SK-N-SH (cell line): ENCODE measurements around the gene PPP1R1C. TPM values are rescaled to one million over a fixed set of nuclear protein-coding genes. Genes with fewer than 3 reads are reported as not detected.

Source experiments
- CTCF ChIA-PET: fragments of 300-600, 350-600 bp; formaldehyde crosslinking; extraction: SDS; loops from one replicate; lab custom pipeline; 2021; lab: Yijun Ruan, JAX
- POLR2A ChIA-PET: fragments of 350-600 bp; sonication (Branson Sonifier 250); formaldehyde crosslinking; extraction: SDS; loops from one replicate; lab custom pipeline; 2020; ENCODE audit warnings: antibody characterized with exemption, inconsistent platforms; lab: Yijun Ruan, JAX
- DNase-seq: peaks from one replicate; pipeline ENCODE4 v3.0.0; 2012
- H2AFZ ChIP-seq: fragments of 200-600 bp; sonication (generic); 2 replicates; pipeline ENCODE4 v1.8.1; 2016; ENCODE audit warnings: antibody characterized with exemption, mild to moderate bottlenecking, low read depth
- H3F3A ChIP-seq: fragments of 200-600 bp; sonication (generic); replicated peaks from 2 replicates; pipeline ENCODE3; 2016; ENCODE audit warnings: antibody characterized with exemption, mild to moderate bottlenecking; ENCODE audit not compliant: insufficient read depth
- H3K27ac ChIP-seq, 2 experiments: fragments of 200-500 bp in 1 of 2; fragments of 200-600 bp in 1 of 2; sonication (Bioruptor generic) in 1 of 2; sonication (generic), shearing (Covaris generic) in 1 of 2; 2 replicates each; pipeline versions ENCODE4 v1.5.1 to v1.6.1; 2014 to 2016; ENCODE audit warnings: low read depth in 2 of 2, inconsistent platforms in 1 of 2, low read length in 1 of 2, mild to moderate bottlenecking in 1 of 2, mixed read lengths in 1 of 2
- H3K27me3 ChIP-seq: fragments of 200-600 bp; sonication (generic), shearing (Covaris generic); 2 replicates; pipeline ENCODE4 v1.6.1; 2016; ENCODE audit warnings: mixed run types; ENCODE audit not compliant: insufficient read depth
- H3K36me3 ChIP-seq, 2 experiments: fragments of 200-500 bp in 1 of 2; fragments of 200-600 bp in 1 of 2; sonication (Bioruptor generic) in 1 of 2; sonication (generic) in 1 of 2; replicated peaks in 1 of 2; 2 replicates each; pipeline versions ENCODE3 to v1.5.1; 2014 to 2016; ENCODE audit warnings: low read length in 1 of 2, mild to moderate bottlenecking in 1 of 2; ENCODE audit not compliant: insufficient read depth in 2 of 2, control insufficient read depth in 1 of 2
- H3K4me1 ChIP-seq, 2 experiments: fragments of 200-500 bp in 1 of 2; fragments of 200-600 bp in 1 of 2; sonication (Bioruptor generic) in 1 of 2; sonication (generic), shearing (Covaris generic) in 1 of 2; 2 replicates each; pipeline versions ENCODE4 v1.5.1 to v1.6.1; 2014 to 2016; ENCODE audit warnings: low read depth in 1 of 2, low read length in 1 of 2, mixed run types in 1 of 2; ENCODE audit not compliant: insufficient read depth in 2 of 2, control insufficient read depth in 1 of 2
- H3K4me2 ChIP-seq: fragments of 200-600 bp; sonication (generic), shearing (Covaris generic); 2 replicates; pipeline ENCODE4 v1.6.1; 2017; ENCODE audit warnings: mixed run types
- H3K4me3 ChIP-seq, 2 experiments: fragments of 200-500 bp in 1 of 2; fragments of 200-600 bp in 1 of 2; sonication (Bioruptor generic) in 1 of 2; sonication (generic), shearing (Covaris generic) in 1 of 2; 2 replicates each; pipeline versions ENCODE4 v1.5.1 to v1.8.1; 2014 to 2016; ENCODE audit warnings: low read depth in 2 of 2, inconsistent platforms in 1 of 2, low read length in 1 of 2, mild to moderate bottlenecking in 1 of 2, mixed read lengths in 1 of 2, moderate library complexity in 1 of 2
- H3K79me2 ChIP-seq: fragments of 200-600 bp; sonication (generic); 2 replicates; pipeline ENCODE4 v1.8.1; 2017; ENCODE audit warnings: mild to moderate bottlenecking; ENCODE audit not compliant: insufficient read depth
- H3K9ac ChIP-seq: fragments of 200-600 bp; sonication (generic); 2 replicates; pipeline ENCODE4 v1.6.1; 2017; ENCODE audit warnings: mixed run types
- H3K9me2 ChIP-seq: fragments of 200-600 bp; sonication (generic); 2 replicates; pipeline ENCODE4 v1.6.1; 2017; ENCODE audit warnings: mixed run types
- H3K9me3 ChIP-seq: fragments of 200-600 bp; sonication (generic); 2 replicates; pipeline ENCODE4 v1.6.1; 2017; ENCODE audit warnings: mixed run types, mild to moderate bottlenecking, moderate library complexity
- H4K20me1 ChIP-seq: fragments of 200-600 bp; sonication (generic); 2 replicates; pipeline ENCODE4 v1.6.1; 2017; ENCODE audit warnings: mild to moderate bottlenecking, mixed run types; ENCODE audit not compliant: insufficient read depth
- CTCF ChIP-seq: fragments of 200-600 bp; sonication (generic); IDR thresholded peaks from 2 replicates; pipeline ENCODE4 v1.6.1; 2017; ENCODE audit warnings: antibody characterized with exemption, mild to moderate bottlenecking, moderate library complexity
- ELF1 ChIP-seq: IDR thresholded peaks from 2 replicates; pipeline ENCODE4 v1.4.0; 2012
- EZH2phosphoT487 ChIP-seq: fragments of 200-600 bp; sonication (generic); IDR thresholded peaks from 2 replicates; pipeline ENCODE4 v1.6.1; 2017; ENCODE audit warnings: low read depth, mixed run types, mild to moderate bottlenecking, antibody characterized with exemption, moderate library complexity, borderline replicate concordance
- FOSL2 ChIP-seq: IDR thresholded peaks from 2 replicates; pipeline ENCODE4 v1.4.0; 2012; ENCODE audit warnings: low read depth, mild to moderate bottlenecking, moderate library complexity, borderline replicate concordance
- GABPA ChIP-seq: IDR thresholded peaks from 2 replicates; pipeline ENCODE4 v1.4.0; 2012; ENCODE audit warnings: low read depth, mild to moderate bottlenecking
- GATA2 ChIP-seq: sonication (generic); formaldehyde crosslinking; IDR thresholded peaks from 2 replicates; pipeline ENCODE4 v1.5.0; 2020; ENCODE audit warnings: mild to moderate bottlenecking, missing genetic modification reagents
- MEF2A ChIP-seq: IDR thresholded peaks from 2 replicates; pipeline ENCODE4 v1.4.0; 2012; ENCODE audit warnings: low read depth, borderline replicate concordance
- RFX5 ChIP-seq: IDR thresholded peaks from 2 replicates; pipeline ENCODE4 v1.6.1; 2012; ENCODE audit warnings: mild to moderate bottlenecking, improper control_type of control experiment, low read length
- RXRA ChIP-seq: IDR thresholded peaks from 2 replicates; pipeline ENCODE4 v1.4.0; 2012; ENCODE audit warnings: low read depth, mild to moderate bottlenecking, borderline replicate concordance
- SIN3A ChIP-seq: IDR thresholded peaks from 2 replicates; pipeline ENCODE4 v1.6.1; 2012; ENCODE audit warnings: low read depth, mild to moderate bottlenecking, low read length, moderate library complexity, borderline replicate concordance
- TAF1 ChIP-seq: IDR thresholded peaks from 2 replicates; pipeline ENCODE4 v1.6.1; 2012; ENCODE audit warnings: low read depth, mild to moderate bottlenecking, low read length, moderate library complexity, borderline replicate concordance
- USF1 ChIP-seq: IDR thresholded peaks from 2 replicates; pipeline ENCODE4 v1.4.0; 2012; ENCODE audit warnings: low read depth, borderline replicate concordance
- YY1 ChIP-seq: IDR thresholded peaks from 2 replicates; pipeline ENCODE4 v1.4.0; 2012; ENCODE audit warnings: low read depth, mild to moderate bottlenecking
- ZBTB33 ChIP-seq: IDR thresholded peaks from 2 replicates; pipeline ENCODE4 v1.4.0; 2012; ENCODE audit warnings: low read depth, borderline replicate concordance
- WGBS: methylation state at CpG from one replicate; pipeline ENCODE4 v1.1.6; 2017; ENCODE audit warnings: low lambda C conversion rate; 5-methylcytosine and 5-hydroxymethylcytosine counted together
- polyA plus RNA-seq, 3 experiments: library from polyadenylated mRNA; depleted of rRNA; stranded (reverse); fragments of >200 nt; gene quantifications; 2 replicates each; pipeline ENCODE4 v1.2.3, GENCODE V29; 2012

PPP1R1C gene
- polyA plus RNA-seq, 1 of the 3 experiments (the other 2 are of a cell fraction): 0.41 TPM

GRCh38 chr2:182058056-182058455 lies 72.4 kb downstream of the PPP1R1C start:
- Histone ChIP-seq H3K4me2 (no peak overlapping the region), H3K27me3 (no peaks in the 10 kb centered on the region), H3K79me2 (no peaks in the 10 kb centered on the region), H3F3A (no peaks in the 10 kb centered on the region), H3K36me3 (peaks cover 0 to under 1% of the 10 kb centered on the region in 2 experiments), H3K27ac (no peak overlapping the region), H4K20me1 (no peaks in the 10 kb centered on the region), H3K4me1 (peaks cover 0 to 4% of the 10 kb centered on the region in 2 experiments; a peak in 2 of 4 replicates), H3K9me3 (no peaks in the 10 kb centered on the region), H3K4me3 (no peak overlapping the region), H2AFZ (no peak overlapping the region), H3K9ac (no peak overlapping the region), H3K9me2 (no peaks in the 10 kb centered on the region)
- ChIA-PET POLR2A (no interaction called here), CTCF (no interaction called here)
- TF ChIP-seq CTCF: no peak
- TF ChIP-seq RXRA: no peak
- TF ChIP-seq ELF1: no peak
- no peak for TF ChIP-seq FOSL2
- TF ChIP-seq USF1: no peak
- TF ChIP-seq GATA2 (CRISPR knock-in tag): no peak
- TF ChIP-seq RFX5: no peak
- TF ChIP-seq EZH2phosphoT487: no peak
- TF ChIP-seq ZBTB33: no peak
- TF ChIP-seq TAF1: no peak
- TF ChIP-seq GABPA: no peak
- DNase-seq: no peak
- 75% methylated on average over 1 of the region's 1 CpG for WGBS

- no peaks in the 10 kb centered on the region for H3K79me2 ChIP-seq
- H3K9me2 ChIP-seq: no peaks in the 10 kb centered on the region
- CTCF ChIA-PET: no interaction called here
- no peak overlapping the region for H3K4me3 ChIP-seq
- H3K9me3 ChIP-seq: no peaks in the 10 kb centered on the region
- no peak for TF ChIP-seq MEF2A
- no peak for TF ChIP-seq GATA2 (CRISPR knock-in tag)
- TF ChIP-seq FOSL2: no peak
- no peak for TF ChIP-seq YY1
- TF ChIP-seq TAF1: no peak
- no peak for TF ChIP-seq GABPA
- TF ChIP-seq ZBTB33: no peak
- no peak for TF ChIP-seq SIN3A
- no peaks in the 10 kb centered on the region for H3K27me3 ChIP-seq
- H3K36me3 ChIP-seq: no peaks in the 10 kb centered on the region
- no peak for DNase-seq
- H4K20me1 ChIP-seq: no peaks in the 10 kb centered on the region
- no peak overlapping the region for H2AFZ ChIP-seq
- peaks cover 0 to 6% of the 10 kb centered on the region in 2 experiments; a peak in 2 of 4 replicates for H3K4me1 ChIP-seq
- H3K27ac ChIP-seq: no peak overlapping the region
- POLR2A ChIA-PET: no interaction called here
- WGBS: 67% methylated on average over 1 of the region's 1 CpG
- peaks cover 12% of the 10 kb centered on the region for H3F3A ChIP-seq
- H3K9ac ChIP-seq: no peak overlapping the region
- no peak overlapping the region for H3K4me2 ChIP-seq
These were observed 76.1 kb downstream of the PPP1R1C start for GRCh38 chr2:182061739-182062138.
